Natural killer cell (primary cell): ENCODE results near the gene FAM181A. TPM values are rescaled to one million over a fixed set of nuclear protein-coding genes. Genes with fewer than 3 reads are reported as not detected.

ENCODE experiments used
- ATAC-seq, 3 donors: fragments of 150-1000 bp in 2 of 3; fragments of 200-7000 bp in 1 of 3; cut with Tn5 transposase; 1 replicate in 1 of 3; 2 replicates in 2 of 3; pipeline ENCODE4 v1.10.0; 2021; ENCODE audit warnings: mild to moderate bottlenecking in 2 of 3, moderate library complexity in 2 of 3
- DNase-seq, 2 donors: peaks; one replicate each; pipeline versions ENCODE4 v3.0.0 to v3.0.0-alpha.2; 2013 to 2021; ENCODE audit warnings: mixed read lengths in 1 of 2
- H3K27ac ChIP-seq: one replicate; pipeline ENCODE4 v1.5.1; 2013; ENCODE audit warnings: mild to moderate bottlenecking, low read length
- H3K27me3 ChIP-seq: one replicate; pipeline ENCODE4 v1.6.1; 2013; ENCODE audit warnings: low read length; ENCODE audit not compliant: control insufficient read depth, insufficient read depth
- H3K36me3 ChIP-seq: one replicate; pipeline ENCODE4 v1.6.1; 2013; ENCODE audit warnings: low read length; ENCODE audit not compliant: control insufficient read depth, insufficient read depth
- H3K4me1 ChIP-seq: one replicate; pipeline ENCODE4 v1.6.1; 2013; ENCODE audit warnings: low read length; ENCODE audit not compliant: control insufficient read depth, insufficient read depth
- H3K4me3 ChIP-seq: one replicate; pipeline ENCODE4 v1.5.1; 2013; ENCODE audit warnings: low read length
- H3K9me3 ChIP-seq: one replicate; pipeline ENCODE4 v1.6.1; 2013; ENCODE audit warnings: low read length; ENCODE audit not compliant: control insufficient read depth, insufficient read depth
- H3K27ac Mint-ChIP-seq, 2 donors: one replicate each; pipeline ENCODE4 v1.8.0; 2022; ENCODE audit warnings: mild to moderate bottlenecking in 2 of 2, mixed read lengths in 2 of 2, moderate library complexity in 1 of 2
- H3K27me3 Mint-ChIP-seq, 2 donors: one replicate each; pipeline ENCODE4 v1.8.0; 2022; ENCODE audit warnings: low read depth in 2 of 2, mixed read lengths in 2 of 2
- H3K36me3 Mint-ChIP-seq: one replicate; pipeline ENCODE4 v1.8.0; 2022; ENCODE audit warnings: mixed read lengths
- H3K4me1 Mint-ChIP-seq, 2 donors: one replicate each; pipeline ENCODE4 v1.8.0; 2022; ENCODE audit warnings: mixed read lengths in 2 of 2
- H3K4me3 Mint-ChIP-seq: one replicate; pipeline ENCODE4 v1.8.0; 2022; ENCODE audit warnings: mild to moderate bottlenecking, moderate library complexity, mixed read lengths
- H3K9me3 Mint-ChIP-seq, 2 donors: one replicate each; pipeline ENCODE4 v1.8.0; 2022; ENCODE audit warnings: mixed read lengths in 2 of 2
- CTCF ChIP-seq: fragments of 200-600 bp; IDR thresholded peaks from one replicate; pipeline ENCODE4 v1.8.0; 2022; ENCODE audit warnings: antibody characterized with exemption
- WGBS: methylation state at CpG from one replicate; pipeline ENCODE4 v1.1.7; 2013; ENCODE audit warnings: missing lambda C conversion rate; ENCODE audit not compliant: insufficient coverage; 5-methylcytosine and 5-hydroxymethylcytosine counted together
- intact Hi-C: fragments of 100-400 bp; cut with micrococcal nuclease; formaldehyde crosslinking; loops from one replicate; pipeline ENCODE4 v1.14.2; 2022
- total RNA-seq, 4 donors: library from RNA; stranded (reverse); fragments of 120-200 nt in 1 of 4; gene quantifications; one replicate each; pipeline versions ENCODE4 v1.2.3 to v1.2.4, GENCODE V29; 2013 to 2022

The FAM181A gene
- total RNA-seq, 3 donors from 2014 or later (not counting 1 experiment from before 2014, with no cell fraction given), result not detected

GRCh38 chr14:93972618-93973205, 45.6 kb downstream of the FAM181A start:
- Histone ChIP-seq H3K36me3 (no peaks in the 10 kb centered on the region), H3K27me3 (peaks cover 5% of the 10 kb centered on the region), H3K4me3 (no peak overlapping the region), H3K4me1 (peaks cover 56% of the 10 kb centered on the region), H3K27ac (no peak overlapping the region), H3K9me3 (peaks cover 7% of the 10 kb centered on the region)
- TF ChIP-seq CTCF, result no peak
- Mint-ChIP-seq H3K27ac (peak overlapping the region in 1 of 2 donors; percentile 92), H3K27me3 (peaks cover 10 to 12% of the 10 kb centered on the region in 2 donors), H3K36me3 (no peaks in the 10 kb centered on the region), H3K4me1 (peaks cover 33 to 37% of the 10 kb centered on the region in 2 donors), H3K9me3 (peaks cover 2% of the 10 kb centered on the region in 2 donors), H3K4me3 (no peak overlapping the region)
- intact Hi-C loops, result no loop called here
- DNase-seq, result no peak
- no peak for ATAC-seq
- 96% methylated on average over 6 of the region's 6 CpGs for WGBS

GRCh38 chr14:93973607-93974006, 46.5 kb downstream of the FAM181A start:
- Mint-ChIP-seq H3K27me3 (peaks cover 10 to 12% of the 10 kb centered on the region in 2 donors), H3K9me3 (peaks cover 2% of the 10 kb centered on the region in 2 donors), H3K27ac (no peak overlapping the region), H3K36me3 (no peaks in the 10 kb centered on the region), H3K4me1 (peaks cover 42 to 46% of the 10 kb centered on the region in 2 donors), H3K4me3 (no peak overlapping the region)
- Histone ChIP-seq H3K4me1 (peaks cover 56% of the 10 kb centered on the region), H3K27me3 (peaks cover 5% of the 10 kb centered on the region), H3K4me3 (no peak overlapping the region), H3K36me3 (no peaks in the 10 kb centered on the region), H3K27ac (no peak overlapping the region), H3K9me3 (peaks cover 14% of the 10 kb centered on the region)
- intact Hi-C loops, result no loop called here
- 94% methylated on average over 6 of the region's 6 CpGs for WGBS
- ATAC-seq, result no peak
- DNase-seq, result no peak
- TF ChIP-seq CTCF, result no peak

- Histone ChIP-seq H3K4me1 (peaks cover 57% of the 10 kb centered on the region), H3K27ac (no peak overlapping the region), H3K4me3 (no peak overlapping the region), H3K27me3 (peaks cover 5% of the 10 kb centered on the region), H3K9me3 (peaks cover 14% of the 10 kb centered on the region), H3K36me3 (no peaks in the 10 kb centered on the region)
- Mint-ChIP-seq H3K36me3 (no peaks in the 10 kb centered on the region), H3K27me3 (peaks cover 8 to 12% of the 10 kb centered on the region in 2 donors), H3K4me3 (no peak overlapping the region), H3K27ac (no peak overlapping the region), H3K4me1 (peaks cover 44 to 45% of the 10 kb centered on the region in 2 donors), H3K9me3 (peaks cover 2% of the 10 kb centered on the region in 2 donors)
- DNase-seq (no peak), ATAC-seq (no peak)
- intact Hi-C loops, result no loop called here
- TF ChIP-seq CTCF, result no peak
- 95% methylated on average over 6 of the region's 6 CpGs for WGBS
Observed at GRCh38 chr14:93974299-93974698, 47.2 kb downstream of the FAM181A start.

GRCh38 chr14:93974833-93975232, 47.7 kb downstream of the FAM181A start:
- Mint-ChIP-seq H3K4me1 (peaks cover 44 to 45% of the 10 kb centered on the region in 2 donors), H3K27me3 (peaks cover 8 to 12% of the 10 kb centered on the region in 2 donors), H3K36me3 (no peaks in the 10 kb centered on the region), H3K4me3 (no peak overlapping the region), H3K27ac (no peak overlapping the region), H3K9me3 (peaks cover 2% of the 10 kb centered on the region in 2 donors)
- ATAC-seq, result no peak
- no peak overlapping the region for H3K4me3 ChIP-seq
- H3K4me1 ChIP-seq, result peaks cover 53% of the 10 kb centered on the region
- WGBS, result 92% methylated on average over 12 of the region's 12 CpGs
- H3K36me3 ChIP-seq, result no peaks in the 10 kb centered on the region
- H3K27me3 ChIP-seq, result peaks cover 5% of the 10 kb centered on the region
- H3K27ac ChIP-seq, result no peak overlapping the region
- intact Hi-C loops, result no loop called here
- H3K9me3 ChIP-seq, result peaks cover 14% of the 10 kb centered on the region
- no peak for TF ChIP-seq CTCF
- no peak for DNase-seq
